ENCODE results near the gene ARSB.

GRCh38 chr5:78777901-78778300 is 207.2 kb downstream of the ARSB start:
- TF ChIP-seq CTCF (IDR thresholded peaks at IDR 0.05): no peak
- TF ChIP-seq POLR2AphosphoS5 (IDR thresholded peaks at IDR 0.05): no peak

Data from breast epithelium (tissue), 3 donors.